ENCODE results near the gene HSP90AB1. TPM values are rescaled to one million over a fixed set of nuclear protein-coding genes. Genes with fewer than 3 reads are reported as not detected.

HSP90AB1 gene
- total and polyA plus RNA-seq, 8 donors: 168 to 549 (median 359) TPM

DNA sequence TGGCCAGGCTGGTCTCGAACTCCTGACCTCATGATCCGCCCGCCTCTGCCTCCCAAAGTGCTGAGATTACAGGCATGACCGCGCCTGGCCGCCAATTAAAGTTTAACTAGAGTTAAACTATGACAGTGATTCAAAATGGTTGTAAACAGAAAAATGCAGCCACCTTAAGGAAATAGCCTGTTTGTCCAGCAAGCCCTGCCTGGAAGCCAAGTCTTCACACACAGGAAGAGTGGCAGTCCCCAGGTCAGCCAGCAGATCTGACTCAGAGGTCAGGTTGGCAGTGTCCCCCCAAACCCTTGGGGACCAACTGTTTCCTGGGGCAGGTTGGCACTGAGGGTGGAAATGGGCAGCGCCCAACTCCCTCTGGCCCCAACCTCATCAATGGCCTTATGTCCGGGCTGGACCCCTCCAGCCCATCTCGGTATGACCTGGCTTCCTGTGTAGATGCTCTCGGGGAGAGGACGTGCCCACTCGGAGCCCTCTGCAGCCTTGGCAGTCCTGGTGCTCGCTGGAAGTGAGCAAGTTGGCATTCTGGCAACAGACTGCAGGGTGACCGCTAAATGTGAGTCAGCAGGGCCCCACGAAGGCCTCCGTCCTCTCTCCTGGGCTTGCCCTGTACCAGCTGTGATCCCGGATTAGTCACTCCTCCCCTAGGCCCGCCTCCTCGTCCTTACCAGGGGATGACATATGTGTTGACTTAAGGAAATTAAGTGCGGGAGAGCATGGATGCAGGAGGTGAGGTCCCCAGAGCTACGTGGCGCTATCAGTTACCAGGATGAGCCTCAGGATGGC is 9.7 kb upstream of the HSP90AB1 start:
- intact Hi-C loops (cut with DNase I; ENCODE audit: low total_unique reads): loop anchor here (10.0 kb wide), 1 partner anchor 62 kb away; no protein-coding TSS in a partner anchor
- Histone ChIP-seq H3K4me3 (peak overlapping the region; percentile 44 to 67 (median 54)), H3K36me3 (peaks cover 10 to 15% (median 13%) of the 10 kb centered on the region in 4 donors), H3K4me1 (peaks cover 42 to 65% (median 54%) of the 10 kb centered on the region in 4 donors), H3K27ac (peak overlapping the region; percentile 95 to 99 (median 96)), H3K27me3 (no peaks in the 10 kb centered on the region), H3K9me3 (no peaks in the 10 kb centered on the region)
- no peak for TF ChIP-seq EP300 (IDR thresholded peaks at IDR 0.05)
- TF ChIP-seq POLR2AphosphoS5 (IDR thresholded peaks at IDR 0.05): peak; percentile 84 to 93 (median 84)
- whole genome bisulfite sequencing, 5 donors: 12 to 27% (median 17%) methylated on average over 17 to 22 of the region's 22 CpGs
- peak; percentile 95 to 97 for DNase-seq

GRCh38 chr6:44237813-44238433 is 9.0 kb upstream of the HSP90AB1 start:
- H3K27me3 ChIP-seq: no peaks in the 10 kb centered on the region
- WGBS, 5 donors: 1 to 3% (median 2%) methylated on average over 21 to 42 of the region's 42 CpGs
- DNase-seq: peak; percentile 79 to 94
- intact Hi-C loops (cut with DNase I; ENCODE audit: low total_unique reads): loop anchor here (10.0 kb wide), 1 partner anchor 63 kb away; no protein-coding TSS in a partner anchor
- peaks cover 3 to 8% (median 6%) of the 10 kb centered on the region in 4 donors for H3K36me3 ChIP-seq
- H3K27ac ChIP-seq: peak overlapping the region; percentile 95 to 99 (median 96)
- H3K9me3 ChIP-seq: no peaks in the 10 kb centered on the region
- peaks cover 42 to 58% (median 50%) of the 10 kb centered on the region in 4 donors for H3K4me1 ChIP-seq
- peak in 2 of 3 donors; percentile 24 to 71 for TF ChIP-seq POLR2AphosphoS5 (IDR thresholded peaks at IDR 0.05)
- TF ChIP-seq, protein P1, sequence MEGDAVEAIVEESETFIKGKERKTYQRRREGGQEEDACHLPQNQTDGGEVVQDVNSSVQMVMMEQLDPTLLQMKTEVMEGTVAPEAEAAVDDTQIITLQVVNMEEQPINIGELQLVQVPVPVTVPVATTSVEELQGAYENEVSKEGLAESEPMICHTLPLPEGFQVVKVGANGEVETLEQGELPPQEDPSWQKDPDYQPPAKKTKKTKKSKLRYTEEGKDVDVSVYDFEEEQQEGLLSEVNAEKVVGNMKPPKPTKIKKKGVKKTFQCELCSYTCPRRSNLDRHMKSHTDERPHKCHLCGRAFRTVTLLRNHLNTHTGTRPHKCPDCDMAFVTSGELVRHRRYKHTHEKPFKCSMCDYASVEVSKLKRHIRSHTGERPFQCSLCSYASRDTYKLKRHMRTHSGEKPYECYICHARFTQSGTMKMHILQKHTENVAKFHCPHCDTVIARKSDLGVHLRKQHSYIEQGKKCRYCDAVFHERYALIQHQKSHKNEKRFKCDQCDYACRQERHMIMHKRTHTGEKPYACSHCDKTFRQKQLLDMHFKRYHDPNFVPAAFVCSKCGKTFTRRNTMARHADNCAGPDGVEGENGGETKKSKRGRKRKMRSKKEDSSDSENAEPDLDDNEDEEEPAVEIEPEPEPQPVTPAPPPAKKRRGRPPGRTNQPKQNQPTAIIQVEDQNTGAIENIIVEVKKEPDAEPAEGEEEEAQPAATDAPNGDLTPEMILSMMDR (IDR thresholded peaks at IDR 0.05): peak in 6 of 7 experiments; percentile 72 to 99 (median 97)
- no peak for TF ChIP-seq EP300 (IDR thresholded peaks at IDR 0.05)
- TF ChIP-seq POLR2A (IDR thresholded peaks at IDR 0.05): no peak
- H3K4me3 ChIP-seq: peak overlapping the region; percentile 44 to 67 (median 54)

- DNase-seq: no peak
- H3K27me3 ChIP-seq: no peaks in the 10 kb centered on the region
- peaks cover 35 to 49% (median 41%) of the 10 kb centered on the region in 4 donors for H3K4me1 ChIP-seq
- H3K27ac ChIP-seq: peak overlapping the region in 4 of 5 donors; percentile 96 to 99 (median 97)
- H3K9me3 ChIP-seq: no peaks in the 10 kb centered on the region
- 81 to 87% (median 85%) methylated on average over 7 of the region's 7 CpGs for WGBS, 5 donors
- TF ChIP-seq POLR2AphosphoS5 (IDR thresholded peaks at IDR 0.05): no peak
- TF ChIP-seq EP300 (IDR thresholded peaks at IDR 0.05): no peak
- TF ChIP-seq, protein P1 (IDR thresholded peaks at IDR 0.05): no peak
- no peak for TF ChIP-seq POLR2A (IDR thresholded peaks at IDR 0.05)
- no peak overlapping the region for H3K4me3 ChIP-seq
- intact Hi-C loops (cut with DNase I; ENCODE audit: low total_unique reads): loop anchor here (10.0 kb wide), 1 partner anchor 64 kb away; no protein-coding TSS in a partner anchor
- no peaks in the 10 kb centered on the region for H3K36me3 ChIP-seq
These were observed 8.1 kb upstream of the HSP90AB1 start for GRCh38 chr6:44238687-44239350.

DNA sequence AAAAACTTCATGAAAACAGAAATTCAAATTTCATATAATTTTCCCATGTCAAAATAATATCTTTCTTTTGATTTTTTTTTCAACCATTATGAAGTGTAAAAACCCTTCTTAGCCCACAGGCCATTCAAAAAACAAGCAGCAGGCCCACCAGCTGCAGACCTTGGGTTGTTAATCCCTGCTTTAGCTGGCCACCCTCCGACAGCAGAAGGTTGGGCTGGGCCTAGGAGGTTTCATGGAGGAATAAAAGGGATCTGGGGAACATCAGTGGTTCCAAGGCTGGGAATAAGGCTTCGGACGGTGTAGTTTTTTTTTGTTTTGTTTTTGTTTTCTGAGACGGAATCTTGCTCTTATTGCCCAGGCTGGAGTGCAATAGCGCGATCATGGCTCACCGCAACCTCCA is 3.6 kb upstream of the HSP90AB1 start:
- no peaks in the 10 kb centered on the region for H3K36me3 ChIP-seq
- peaks cover 8 to 20% (median 14%) of the 10 kb centered on the region in 4 donors for H3K4me1 ChIP-seq
- 80 to 95% (median 91%) methylated on average over 7 of the region's 7 CpGs for WGBS, 5 donors
- DNase-seq: no peak
- H3K27ac ChIP-seq: no peak overlapping the region
- H3K9me3 ChIP-seq: no peaks in the 10 kb centered on the region
- TF ChIP-seq POLR2AphosphoS5 (IDR thresholded peaks at IDR 0.05) (no peak), POLR2A (IDR thresholded peaks at IDR 0.05) (no peak), EP300 (IDR thresholded peaks at IDR 0.05) (no peak)
- TF ChIP-seq, protein P1 (IDR thresholded peaks at IDR 0.05): no peak
- H3K4me3 ChIP-seq: no peak overlapping the region
- intact Hi-C loops (cut with DNase I; ENCODE audit: low total_unique reads): no loop called here
- H3K27me3 ChIP-seq: no peaks in the 10 kb centered on the region

All from stomach (tissue), 9 donors.